Measurements from ENCODE around the gene UBE2QL1.

- TF ChIP-seq EZH2 (IDR thresholded peaks at IDR 0.05) (no peak), POLR2AphosphoS5 (IDR thresholded peaks at IDR 0.05; ENCODE audit: borderline replicate concordance, low read depth, low read length) (no peak)
Observed at GRCh38 chr5:6439588-6440550, 8.8 kb upstream of the UBE2QL1 start.
